ENCODE measurements around the gene SORCS3. TPM values are rescaled to one million over a fixed set of nuclear protein-coding genes. Genes with fewer than 3 reads are reported as not detected.

The SORCS3 gene
- total RNA-seq, 3 donors from 2014 or later = 0.60 TPM; not detected in 2

GRCh38 chr10:104622598-104623209 is 18.4 kb upstream of the SORCS3 start:
- DNase-seq (peak in 1 of 3 donors; percentile 5), ATAC-seq (peak; percentile 37)
- no peaks in the 10 kb centered on the region for H3K9me3 ChIP-seq
- intact Hi-C loops (cut with DNase I, micrococcal nuclease) = no loop called here
- no peaks in the 10 kb centered on the region for H3K4me1 ChIP-seq (ENCODE audit: low read depth)
- H3K4me3 ChIP-seq = no peak overlapping the region
- no peaks in the 10 kb centered on the region for H3K36me3 ChIP-seq (ENCODE audit: low read depth)
- no peak for TF ChIP-seq CTCF (IDR thresholded peaks at IDR 0.05)

- intact Hi-C loops (cut with DNase I, micrococcal nuclease) = no loop called here
- H3K4me3 ChIP-seq = no peak overlapping the region
- DNase-seq (no peak), ATAC-seq (no peak)
- no peaks in the 10 kb centered on the region for H3K9me3 ChIP-seq
- no peaks in the 10 kb centered on the region for H3K4me1 ChIP-seq (ENCODE audit: low read depth)
- no peaks in the 10 kb centered on the region for H3K36me3 ChIP-seq (ENCODE audit: low read depth)
- TF ChIP-seq CTCF (IDR thresholded peaks at IDR 0.05) = no peak
Observed at GRCh38 chr10:104630731-104631130, 10.4 kb upstream of the SORCS3 start.

GRCh38 chr10:104631946-104632345 is 9.1 kb upstream of the SORCS3 start:
- no peak for TF ChIP-seq CTCF (IDR thresholded peaks at IDR 0.05)
- Histone ChIP-seq H3K36me3 (ENCODE audit: low read depth) (no peaks in the 10 kb centered on the region), H3K9me3 (no peaks in the 10 kb centered on the region), H3K4me3 (no peak overlapping the region), H3K4me1 (ENCODE audit: low read depth) (no peaks in the 10 kb centered on the region)
- DNase-seq (no peak), ATAC-seq (no peak)
- intact Hi-C loops (cut with DNase I, micrococcal nuclease) = no loop called here

GRCh38 chr10:104638861-104639589 is 2.1 kb upstream of the SORCS3 start:
- Histone ChIP-seq H3K4me1 (ENCODE audit: low read depth) (no peaks in the 10 kb centered on the region), H3K4me3 (no peak overlapping the region), H3K36me3 (ENCODE audit: low read depth) (no peaks in the 10 kb centered on the region), H3K9me3 (no peaks in the 10 kb centered on the region)
- ATAC-seq (no peak), DNase-seq (peak in 1 of 3 donors; percentile 48)
- intact Hi-C loops (cut with DNase I, micrococcal nuclease) = no loop called here
- TF ChIP-seq CTCF (IDR thresholded peaks at IDR 0.05) = no peak

GRCh38 chr10:104639590-104640338 is 1.3 kb upstream of the SORCS3 start:
- H3K9me3 ChIP-seq = no peaks in the 10 kb centered on the region
- intact Hi-C loops (cut with DNase I, micrococcal nuclease) = no loop called here
- no peaks in the 10 kb centered on the region for H3K4me1 ChIP-seq (ENCODE audit: low read depth)
- ATAC-seq (no peak), DNase-seq (no peak)
- no peaks in the 10 kb centered on the region for H3K36me3 ChIP-seq (ENCODE audit: low read depth)
- TF ChIP-seq CTCF (IDR thresholded peaks at IDR 0.05) = no peak
- no peak overlapping the region for H3K4me3 ChIP-seq
